Measurements from ENCODE around the gene NCK2.

GRCh38 chr2:105792561-105792960 is 47.8 kb downstream of the NCK2 start:
- TF ChIP-seq, protein P1, sequence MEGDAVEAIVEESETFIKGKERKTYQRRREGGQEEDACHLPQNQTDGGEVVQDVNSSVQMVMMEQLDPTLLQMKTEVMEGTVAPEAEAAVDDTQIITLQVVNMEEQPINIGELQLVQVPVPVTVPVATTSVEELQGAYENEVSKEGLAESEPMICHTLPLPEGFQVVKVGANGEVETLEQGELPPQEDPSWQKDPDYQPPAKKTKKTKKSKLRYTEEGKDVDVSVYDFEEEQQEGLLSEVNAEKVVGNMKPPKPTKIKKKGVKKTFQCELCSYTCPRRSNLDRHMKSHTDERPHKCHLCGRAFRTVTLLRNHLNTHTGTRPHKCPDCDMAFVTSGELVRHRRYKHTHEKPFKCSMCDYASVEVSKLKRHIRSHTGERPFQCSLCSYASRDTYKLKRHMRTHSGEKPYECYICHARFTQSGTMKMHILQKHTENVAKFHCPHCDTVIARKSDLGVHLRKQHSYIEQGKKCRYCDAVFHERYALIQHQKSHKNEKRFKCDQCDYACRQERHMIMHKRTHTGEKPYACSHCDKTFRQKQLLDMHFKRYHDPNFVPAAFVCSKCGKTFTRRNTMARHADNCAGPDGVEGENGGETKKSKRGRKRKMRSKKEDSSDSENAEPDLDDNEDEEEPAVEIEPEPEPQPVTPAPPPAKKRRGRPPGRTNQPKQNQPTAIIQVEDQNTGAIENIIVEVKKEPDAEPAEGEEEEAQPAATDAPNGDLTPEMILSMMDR (IDR thresholded peaks at IDR 0.05 in 2 of 3, conservative IDR thresholded peaks at IDR 0.05 in 1 of 3; ENCODE audit: borderline replicate concordance in 1 of 3, insufficient read depth in 1 of 3, low read depth in 2 of 3, low read length in 2 of 3): no peak
- TF ChIP-seq SIN3A (IDR thresholded peaks at IDR 0.05; ENCODE audit: low read depth): no peak
- no peak for TF ChIP-seq POLR2AphosphoS5 (IDR thresholded peaks at IDR 0.05; ENCODE audit: low read depth, low read length)
- no peak for TF ChIP-seq EZH2 (IDR thresholded peaks at IDR 0.05)
- no peak for TF ChIP-seq POLR2A (IDR thresholded peaks at IDR 0.05; ENCODE audit: borderline replicate concordance, extremely low read depth, insufficient read depth, insufficient read length)
- no peak for TF ChIP-seq EZH2phosphoT487 (IDR thresholded peaks at IDR 0.05; ENCODE audit: borderline replicate concordance)
- TF ChIP-seq SRF (IDR thresholded peaks at IDR 0.05; ENCODE audit: low read depth): no peak
- no peak for TF ChIP-seq ATF3 (IDR thresholded peaks at IDR 0.05)
- no peak for TF ChIP-seq YY1 (IDR thresholded peaks at IDR 0.05; ENCODE audit: extremely low read depth, insufficient replicate concordance, low read depth, low read length)
- TF ChIP-seq, protein P2, sequence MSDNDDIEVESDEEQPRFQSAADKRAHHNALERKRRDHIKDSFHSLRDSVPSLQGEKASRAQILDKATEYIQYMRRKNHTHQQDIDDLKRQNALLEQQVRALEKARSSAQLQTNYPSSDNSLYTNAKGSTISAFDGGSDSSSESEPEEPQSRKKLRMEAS (IDR thresholded peaks at IDR 0.05): no peak
- TF ChIP-seq FOSL1 (IDR thresholded peaks at IDR 0.05; ENCODE audit: low read depth): no peak
